Glomerular visceral epithelial cell (primary cell): ENCODE measurements around the gene ARVCF.

Experiments used
- DNase-seq: peaks from one replicate; pipeline ENCODE4 v3.0.0-alpha.2; 2016; ENCODE audit errors: extremely low spot score

Gene ARVCF

DNA sequence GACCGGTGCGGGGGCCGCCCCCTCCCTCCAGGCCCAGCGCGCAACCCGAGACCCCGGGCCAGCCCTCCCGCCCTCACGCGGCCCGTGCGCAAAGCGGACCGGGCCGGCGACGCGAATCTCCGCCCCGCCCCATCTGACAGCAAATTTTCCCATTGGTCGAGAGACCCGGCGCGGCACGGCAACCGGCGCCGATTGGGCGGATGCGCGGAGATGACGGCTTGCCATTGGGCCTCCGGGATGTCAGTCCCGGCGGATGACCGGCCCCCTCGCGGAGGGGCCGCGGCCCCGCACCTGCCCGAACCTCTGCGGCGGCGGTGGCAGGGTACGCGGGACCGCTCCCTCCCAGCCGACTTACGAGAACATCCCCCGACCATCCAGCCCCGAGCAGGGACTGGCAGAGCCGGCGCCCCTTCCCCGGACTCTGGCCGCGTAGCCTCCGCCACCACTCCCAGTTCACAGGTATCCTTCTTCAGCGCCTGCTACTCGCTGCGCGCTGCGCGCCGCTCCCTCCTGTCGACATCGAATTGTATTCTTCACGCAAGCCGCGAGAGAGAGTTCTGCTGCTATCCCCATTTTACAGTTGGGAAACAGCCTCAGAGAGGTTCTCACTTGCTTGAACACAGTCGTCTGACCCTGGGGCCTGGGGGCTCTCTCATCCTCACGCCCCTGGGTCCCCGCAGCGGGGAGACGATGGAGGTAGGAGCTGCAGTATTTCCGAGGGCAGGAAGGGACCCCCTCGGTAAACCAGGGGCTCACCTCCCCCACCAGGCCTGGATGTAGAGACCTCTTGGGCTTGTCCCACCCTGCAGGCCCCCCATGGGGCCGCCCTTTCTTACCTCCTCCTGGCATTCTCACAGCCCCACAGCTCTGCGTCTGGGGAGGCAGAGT is at the start of gene ARVCF:
Gene ARVCF (minus strand): TSS at position 90 of the 888 bp plus-strand sequence. CDS start 26,029 bp downstream, outside the sequence.
- DNase-seq, result peak; percentile 87

DNA sequence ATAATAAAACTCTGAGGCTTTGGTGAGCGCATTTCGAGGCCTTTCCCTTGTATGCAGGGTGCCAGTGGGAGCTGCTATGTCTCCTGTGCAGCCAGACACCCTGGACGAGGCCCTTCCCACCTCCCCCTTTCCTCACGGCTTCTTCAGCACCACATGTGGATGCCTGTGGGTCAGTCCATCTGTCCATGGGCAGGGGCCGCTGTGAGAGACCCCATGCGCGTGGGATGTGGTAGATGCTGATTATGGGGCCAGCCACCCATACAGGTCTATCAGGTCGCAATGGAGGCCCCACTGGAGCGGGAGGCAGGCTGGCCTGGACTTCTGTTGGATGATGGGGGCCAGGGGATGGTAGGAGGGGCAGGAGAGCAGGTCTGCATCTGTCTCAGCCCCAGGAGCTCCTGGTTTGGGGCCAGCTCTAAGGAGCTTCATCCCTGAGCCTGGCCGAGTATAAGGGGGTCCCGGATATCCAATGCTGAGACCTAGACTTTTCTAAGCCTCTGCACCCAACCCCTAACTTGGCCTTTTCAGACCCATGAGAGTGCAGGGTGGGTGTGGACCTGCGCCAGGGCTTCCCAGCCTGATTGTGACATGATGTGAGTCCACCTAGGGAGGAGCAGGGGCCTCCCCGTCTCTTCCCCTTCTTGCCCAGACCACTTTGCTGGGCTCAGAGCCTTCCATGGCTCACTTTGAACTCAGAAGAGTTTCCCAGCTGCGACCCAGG is 49.4 kb upstream of the ARVCF start:
- DNase-seq, result no peak

- DNase-seq, result no peak
These were observed 48.1 kb upstream of the ARVCF start for GRCh38 chr22:20064545-20065262.

DNA sequence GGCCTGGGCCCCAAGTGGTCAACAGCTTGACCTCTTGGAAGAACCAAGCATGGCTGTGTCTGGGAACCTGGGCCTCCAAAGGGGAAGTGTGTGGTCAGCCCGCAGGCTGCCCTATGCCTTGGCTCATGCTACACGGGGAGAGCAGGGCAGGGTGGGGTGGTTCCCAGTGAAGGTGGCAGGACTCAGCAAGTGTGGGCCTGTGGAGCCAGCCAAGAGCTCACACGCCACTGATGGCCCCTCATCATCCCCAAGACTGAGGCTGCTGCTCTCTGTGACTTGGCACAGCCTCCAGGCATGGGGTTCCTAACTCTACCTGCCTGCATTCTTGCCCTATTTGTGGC is 47.5 kb upstream of the ARVCF start:
- no peak for DNase-seq

- no peak for DNase-seq
These were observed 46.9 kb upstream of the ARVCF start for GRCh38 chr22:20063271-20064139.

GRCh38 chr22:20062766-20063083 is 46.1 kb upstream of the ARVCF start:
- peak; percentile 67 for DNase-seq

DNA sequence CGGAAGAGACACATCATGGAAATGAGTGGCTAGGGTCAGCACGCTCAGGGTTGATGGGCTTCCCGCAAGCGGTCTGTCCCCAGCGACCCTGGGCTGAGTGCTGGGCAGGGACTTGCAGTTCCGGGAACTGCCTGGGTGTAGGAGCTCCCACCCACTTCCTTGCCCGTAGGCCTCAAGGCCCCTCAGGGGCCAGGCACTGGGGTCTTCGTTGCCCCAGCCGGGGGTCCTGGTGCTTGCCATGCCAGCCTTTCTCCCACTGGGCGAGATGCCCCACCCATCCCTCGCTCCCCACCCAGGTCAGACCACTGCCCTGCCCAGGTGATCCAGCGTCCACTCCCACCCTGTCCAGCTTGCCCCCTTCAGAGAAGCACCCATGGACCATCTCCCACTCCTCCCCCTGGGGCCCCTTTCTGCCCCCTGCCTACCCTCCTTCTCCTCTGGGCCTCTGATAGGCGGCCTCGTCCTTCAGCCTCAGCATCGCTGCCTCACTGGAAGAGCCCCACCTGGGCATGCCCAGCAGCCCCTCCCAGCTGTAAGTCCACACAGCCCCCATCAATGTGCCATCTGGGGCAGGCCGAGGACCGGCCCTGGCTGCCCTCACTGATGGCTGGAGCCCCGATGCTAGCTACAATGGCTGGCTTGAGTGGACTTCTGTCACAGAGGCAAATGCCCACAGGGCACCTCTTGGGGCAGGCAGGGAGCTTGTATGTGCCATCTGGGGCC is 45.6 kb upstream of the ARVCF start:
- DNase-seq, result no peak

- DNase-seq, result no peak
These were observed 44.8 kb upstream of the ARVCF start for GRCh38 chr22:20061481-20061861.

- DNase-seq, result no peak
These were observed 44.3 kb upstream of the ARVCF start for GRCh38 chr22:20060700-20061480.

GRCh38 chr22:20058989-20059770 is 42.6 kb upstream of the ARVCF start:
- no peak for DNase-seq

- DNase-seq, result no peak
These were observed 41.1 kb upstream of the ARVCF start for GRCh38 chr22:20057596-20058268.

- no peak for DNase-seq
These were observed 40.2 kb upstream of the ARVCF start for GRCh38 chr22:20056696-20057386.

DNA sequence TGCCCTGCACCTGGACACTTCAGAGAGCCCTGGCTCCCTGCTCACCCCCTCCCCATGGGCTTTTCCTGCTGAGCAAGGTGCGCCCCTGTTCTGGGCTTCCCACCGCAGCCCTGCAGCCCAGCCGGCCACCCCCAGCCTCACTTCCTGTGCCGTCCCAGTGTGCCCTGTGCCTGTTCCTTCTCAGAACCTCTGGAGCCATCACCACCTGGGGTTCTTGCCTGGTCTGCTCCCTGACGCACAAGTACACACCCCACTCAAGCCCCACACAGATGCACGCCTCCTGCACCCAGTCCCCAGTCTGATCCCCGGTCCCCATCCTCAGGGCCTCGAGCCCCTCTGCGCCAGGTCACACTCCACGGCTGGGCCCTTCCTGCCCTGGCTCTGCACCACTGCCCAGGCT is 39.5 kb upstream of the ARVCF start:
- no peak for DNase-seq

DNA sequence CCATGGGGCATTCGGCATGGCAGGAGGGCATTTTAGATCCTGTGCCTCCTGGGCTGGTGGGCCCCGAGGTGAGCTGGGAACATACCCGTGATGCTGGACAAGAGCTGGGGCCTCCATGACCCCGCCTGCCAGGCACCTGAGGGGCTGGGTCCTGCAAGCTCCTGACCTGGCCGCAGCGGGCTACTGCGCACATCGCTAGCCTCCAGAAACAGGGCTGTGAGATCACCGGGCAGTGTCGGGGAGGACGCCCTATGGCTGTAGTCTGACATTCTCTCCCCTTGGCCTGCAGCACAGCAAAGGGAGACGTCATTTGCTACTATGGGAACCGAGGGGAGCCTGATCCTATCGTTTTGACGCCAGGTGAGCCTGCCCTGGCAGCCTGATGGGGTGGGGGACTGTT is 39.0 kb upstream of the ARVCF start:
- DNase-seq, result no peak

DNA sequence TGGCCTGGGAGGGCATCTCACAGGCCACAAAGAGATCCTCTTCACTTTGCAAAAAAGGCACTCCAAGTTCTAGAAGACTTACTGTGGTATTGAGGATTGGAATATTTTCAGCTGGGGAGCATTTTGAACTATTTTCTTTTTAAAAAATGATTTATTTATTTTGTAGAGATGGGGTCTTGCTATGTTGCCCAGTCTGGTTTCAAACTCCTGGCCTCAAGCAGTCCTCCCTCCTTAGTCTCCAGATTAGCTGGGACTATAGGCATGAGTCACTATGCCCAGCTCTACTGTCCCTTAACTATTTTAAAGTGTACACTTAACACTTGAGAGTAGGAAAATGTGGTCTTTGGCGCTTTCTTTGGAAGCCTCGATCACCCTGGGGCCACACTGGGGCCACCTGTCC is 38.5 kb upstream of the ARVCF start:
- DNase-seq, result no peak

- DNase-seq, result no peak
These were observed 37.9 kb upstream of the ARVCF start for GRCh38 chr22:20054485-20054884.

DNA sequence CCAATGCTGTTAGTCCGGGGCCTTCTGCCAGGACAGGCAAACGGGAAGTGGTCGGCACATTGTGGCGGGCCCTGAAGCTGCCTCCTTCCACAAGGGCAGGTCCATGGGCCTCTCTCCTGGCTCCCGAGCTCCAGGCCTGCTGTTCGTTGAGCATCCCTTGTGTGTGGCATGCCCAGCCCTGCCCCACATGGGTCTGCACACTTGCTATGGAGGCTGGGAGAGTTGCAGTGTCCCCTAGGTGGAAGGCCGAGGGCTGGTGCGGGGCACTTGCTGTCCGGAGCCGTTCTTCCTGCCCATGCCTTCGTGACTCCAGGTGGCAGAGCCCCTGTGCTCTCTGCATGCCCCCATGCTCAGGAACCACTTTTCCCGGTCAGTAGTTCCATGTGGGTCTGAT is 37.4 kb upstream of the ARVCF start:
- DNase-seq, result no peak

DNA sequence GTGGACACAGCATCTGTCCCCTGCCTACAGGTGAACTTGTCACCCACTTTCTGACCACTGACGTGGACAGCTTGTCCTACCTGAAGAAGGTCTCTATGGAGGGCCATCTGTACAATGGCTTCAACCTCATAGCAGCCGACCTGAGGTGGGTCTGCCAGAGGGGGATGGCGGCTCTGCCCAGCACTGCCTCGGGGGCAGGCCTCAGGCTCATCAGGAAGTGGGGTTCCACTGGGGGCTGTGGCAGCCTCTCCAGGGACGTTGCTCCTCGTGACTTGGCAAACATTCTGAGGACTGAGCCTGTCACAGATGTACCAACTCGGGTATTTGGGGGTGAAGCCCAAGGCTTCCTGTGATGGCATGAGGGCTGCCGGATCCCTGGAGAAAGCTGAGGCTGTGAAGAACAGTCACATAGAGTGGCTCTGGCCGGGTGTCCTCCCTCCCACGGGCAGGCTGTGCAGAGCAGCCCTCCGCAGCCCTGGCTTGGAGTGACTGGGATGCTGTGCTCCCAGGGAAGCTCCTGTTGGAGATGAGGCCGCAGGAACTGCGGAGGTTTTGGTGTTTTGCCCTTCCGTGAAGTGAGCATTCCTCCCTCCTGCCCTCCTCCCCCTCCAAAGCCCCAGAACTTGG is 36.9 kb upstream of the ARVCF start:
- no peak for DNase-seq
